Glomerular visceral epithelial cell (primary cell): ENCODE results near the gene RFNG.

Experiments
- DNase-seq: peaks from one replicate; pipeline ENCODE4 v3.0.0-alpha.2; 2016; ENCODE audit errors: extremely low spot score

Gene RFNG

DNA sequence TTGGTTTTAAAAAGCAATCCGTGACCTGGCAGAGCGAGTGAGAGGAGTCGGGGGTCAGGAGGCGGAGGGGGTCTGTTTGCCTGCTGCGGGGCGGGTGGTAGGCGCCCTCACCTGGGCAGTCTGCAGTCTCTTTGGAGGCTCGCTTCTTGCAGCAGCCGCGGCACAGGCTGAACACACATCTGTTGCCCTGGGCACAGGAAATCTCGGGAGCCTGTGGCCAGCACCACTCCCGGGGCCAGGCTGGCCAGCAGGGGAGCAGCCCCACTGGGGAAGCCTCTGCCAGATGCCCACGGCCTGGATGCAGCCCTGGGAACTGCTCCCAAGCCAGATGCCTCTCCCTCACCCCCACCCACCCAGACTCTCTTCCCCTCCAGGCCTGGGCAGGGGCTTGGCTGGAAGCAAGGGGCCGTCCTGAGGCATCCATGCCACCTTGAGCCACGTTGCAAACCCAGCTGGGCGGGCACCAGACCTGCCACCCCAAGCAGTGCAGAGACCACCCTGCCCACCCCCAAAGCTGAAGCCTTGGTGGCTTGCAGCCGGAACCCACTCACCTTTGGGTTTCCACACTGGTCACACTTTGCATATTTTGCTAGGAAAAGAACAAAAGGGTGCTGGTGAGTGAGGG, 6.7 kb upstream of the RFNG start:
- DNase-seq, result no peak

DNA sequence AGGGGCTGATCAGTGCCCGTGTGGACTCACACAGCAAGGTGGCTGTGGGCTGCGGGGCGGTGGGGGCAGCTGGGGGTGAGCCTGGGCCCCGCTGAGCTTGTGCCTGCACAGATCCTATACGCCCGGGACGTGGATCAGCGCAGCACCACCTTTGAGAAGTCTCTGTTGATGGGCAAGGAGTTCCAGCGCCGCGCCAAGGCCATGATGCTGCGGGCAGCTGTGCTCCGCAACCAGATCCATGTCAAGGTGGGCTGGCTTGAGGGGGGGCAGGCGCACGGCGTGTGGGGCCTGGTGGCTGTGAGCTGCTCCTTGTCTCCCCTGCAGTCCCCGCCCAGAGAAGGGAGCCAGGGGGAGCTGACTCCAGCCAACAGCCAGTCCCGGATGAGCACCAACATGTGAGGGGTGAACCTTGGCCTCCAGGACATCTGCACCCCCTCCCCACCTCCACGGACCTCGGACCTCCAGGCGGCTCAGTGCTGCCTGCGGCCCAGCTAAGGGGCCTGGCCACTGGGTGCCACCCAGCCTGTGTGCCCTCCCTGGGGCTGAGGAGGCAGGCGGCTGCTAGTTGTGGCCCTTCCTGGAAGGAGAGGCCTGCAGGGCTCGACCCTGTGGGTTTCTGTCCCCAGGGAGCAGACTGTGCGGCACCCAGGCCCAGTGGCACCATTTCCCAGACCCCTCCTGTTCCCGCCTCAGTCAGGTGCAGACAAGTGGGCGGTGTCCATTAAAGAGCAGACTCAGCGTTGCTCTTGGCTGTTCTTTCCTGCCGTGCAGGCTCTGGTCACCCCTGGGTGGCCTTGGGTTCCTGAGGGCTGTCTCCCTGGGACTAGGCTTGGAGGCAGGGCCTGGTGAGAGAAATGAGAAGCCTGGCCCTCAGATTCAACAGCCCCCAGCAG, 5.4 kb upstream of the RFNG start:
- DNase-seq, result no peak

DNA sequence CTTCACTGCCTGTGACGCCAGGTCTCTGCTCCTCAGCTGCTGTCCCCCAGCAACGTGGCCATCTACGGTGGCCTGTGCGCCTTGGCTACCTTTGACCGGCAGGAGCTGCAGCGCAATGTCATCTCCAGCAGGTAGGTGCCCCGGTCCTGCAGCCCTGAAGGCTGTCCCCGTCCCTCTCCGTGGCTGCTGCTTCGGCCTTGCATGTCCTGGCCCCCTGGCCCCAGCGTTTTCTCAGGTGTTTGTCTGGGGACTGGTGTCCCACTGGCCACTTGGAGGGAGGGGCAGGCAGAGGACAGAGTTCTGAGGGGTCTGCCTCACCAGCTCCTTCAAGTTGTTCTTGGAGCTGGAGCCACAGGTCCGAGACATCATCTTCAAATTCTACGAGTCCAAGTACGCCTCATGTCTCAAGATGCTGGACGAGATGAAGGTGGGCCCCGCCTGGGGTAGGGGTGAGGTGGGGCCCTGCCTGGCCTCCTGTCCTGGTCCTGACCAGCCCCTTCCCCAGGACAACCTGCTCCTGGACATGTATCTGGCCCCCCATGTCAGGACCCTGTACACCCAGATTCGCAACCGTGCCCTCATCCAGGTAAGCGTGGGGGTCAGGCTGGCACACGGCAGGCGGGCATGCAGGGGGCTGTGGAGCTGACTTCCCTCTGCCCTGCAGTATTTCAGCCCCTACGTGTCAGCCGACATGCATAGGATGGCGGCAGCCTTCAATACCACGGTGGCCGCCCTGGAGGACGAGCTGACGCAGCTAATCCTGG, 4.5 kb upstream of the RFNG start:
- no peak for DNase-seq

DNA sequence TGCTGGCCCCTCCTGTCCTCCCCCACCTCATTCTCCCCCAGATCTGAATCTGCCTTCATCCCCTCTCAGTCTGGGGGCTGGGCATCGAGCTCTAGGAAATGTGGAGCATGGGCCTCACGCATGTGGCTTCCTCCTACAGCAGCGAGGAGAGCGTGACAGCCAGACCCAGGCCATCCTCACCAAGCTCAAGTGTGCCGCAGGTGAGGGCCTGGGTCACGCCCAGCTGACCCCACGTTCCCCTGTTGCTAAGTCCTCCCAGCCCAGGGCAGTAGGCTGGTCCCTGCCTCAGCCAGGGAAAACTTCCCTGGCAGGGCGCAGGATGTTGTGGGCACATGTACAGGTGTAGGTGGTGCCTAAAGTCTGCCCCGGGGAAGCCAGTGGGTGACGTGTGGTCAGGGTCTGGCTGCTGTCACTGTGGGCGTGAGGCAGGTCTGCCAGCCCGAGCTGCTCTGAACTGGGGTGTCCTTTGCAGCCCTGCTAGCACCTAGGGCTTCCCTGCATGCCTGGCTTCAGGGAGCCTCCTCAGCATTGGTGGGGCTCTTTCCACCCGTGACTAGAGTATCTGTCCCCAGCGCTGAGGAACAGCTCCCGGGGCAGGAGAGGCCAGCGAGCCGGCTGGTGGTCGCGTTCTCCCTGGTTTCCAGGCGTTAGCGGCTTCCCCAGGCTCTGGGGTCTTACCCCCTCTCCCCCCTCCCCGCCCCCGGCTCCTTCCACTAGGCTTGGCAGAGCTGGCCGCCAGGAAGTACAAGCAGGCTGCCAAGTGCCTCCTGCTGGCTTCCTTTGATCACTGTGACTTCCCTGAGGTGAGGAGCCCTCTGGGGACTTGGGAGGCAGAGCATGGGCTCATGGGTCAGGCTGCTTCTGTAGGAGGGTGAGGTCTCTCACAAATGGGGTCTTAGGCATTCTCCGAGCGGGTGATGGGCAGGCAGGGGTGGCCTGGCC, 3.7 kb upstream of the RFNG start:
- no peak for DNase-seq

DNA sequence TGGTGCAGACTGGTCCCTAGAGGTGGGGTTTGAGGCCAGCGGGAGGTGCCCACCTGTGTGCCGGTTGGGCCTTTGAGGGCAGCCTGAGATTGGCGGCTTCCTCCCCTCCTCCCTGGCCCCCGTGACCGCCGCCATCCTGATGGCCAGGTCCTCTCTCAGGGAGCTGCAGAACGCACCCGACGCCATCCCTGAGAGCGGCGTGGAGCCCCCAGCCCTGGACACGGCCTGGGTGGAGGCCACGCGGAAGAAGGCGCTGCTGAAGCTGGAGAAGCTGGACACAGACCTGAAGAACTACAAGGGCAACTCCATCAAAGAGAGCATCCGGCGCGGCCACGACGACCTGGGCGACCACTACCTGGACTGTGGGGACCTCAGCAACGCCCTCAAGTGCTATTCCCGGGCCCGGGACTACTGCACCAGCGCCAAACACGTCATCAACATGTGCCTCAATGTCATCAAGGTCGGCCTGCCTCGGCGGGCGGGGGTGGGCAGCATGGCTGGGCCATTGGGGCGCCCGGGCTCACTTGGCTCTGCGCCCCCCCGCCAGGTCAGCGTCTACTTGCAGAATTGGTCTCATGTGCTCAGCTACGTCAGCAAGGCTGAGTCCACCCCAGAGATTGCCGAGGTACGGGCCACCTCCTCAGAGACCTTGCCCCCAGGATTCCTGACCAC, 2.9 kb upstream of the RFNG start:
- DNase-seq, result no peak

DNA sequence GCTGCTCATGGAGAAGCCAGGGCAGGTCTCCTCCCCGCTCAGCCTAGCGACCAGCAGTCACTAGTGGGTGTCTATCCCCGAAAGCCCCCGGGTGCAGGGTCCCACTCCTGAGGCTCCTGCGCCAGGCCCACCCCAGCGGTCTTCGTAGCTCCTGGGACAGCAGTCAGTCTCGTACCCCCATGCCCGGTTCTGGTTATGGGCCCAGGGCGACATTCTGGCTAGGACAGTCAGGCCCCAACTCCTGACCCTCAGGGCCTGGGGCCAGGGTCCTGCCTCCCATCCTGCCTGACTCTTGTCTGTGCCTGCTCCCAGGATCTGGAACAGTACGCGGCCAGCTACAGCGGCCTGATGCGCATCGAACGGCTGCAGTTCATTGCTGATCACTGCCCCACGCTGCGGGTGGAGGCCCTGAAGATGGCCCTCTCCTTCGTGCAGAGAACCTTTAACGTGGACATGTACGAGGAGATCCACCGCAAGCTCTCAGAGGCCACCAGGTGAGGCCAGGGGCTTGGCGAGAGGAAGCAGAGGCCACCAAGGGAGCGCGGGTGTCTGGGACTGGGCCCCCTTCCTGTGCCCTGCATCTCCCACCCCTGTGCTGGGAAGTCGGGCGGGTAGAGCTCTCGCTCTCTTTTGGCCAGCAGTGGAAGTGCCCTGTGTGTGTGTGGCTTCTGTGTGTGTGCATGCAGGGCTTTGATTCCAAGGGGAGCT, 2.1 kb upstream of the RFNG start:
- no peak for DNase-seq

DNA sequence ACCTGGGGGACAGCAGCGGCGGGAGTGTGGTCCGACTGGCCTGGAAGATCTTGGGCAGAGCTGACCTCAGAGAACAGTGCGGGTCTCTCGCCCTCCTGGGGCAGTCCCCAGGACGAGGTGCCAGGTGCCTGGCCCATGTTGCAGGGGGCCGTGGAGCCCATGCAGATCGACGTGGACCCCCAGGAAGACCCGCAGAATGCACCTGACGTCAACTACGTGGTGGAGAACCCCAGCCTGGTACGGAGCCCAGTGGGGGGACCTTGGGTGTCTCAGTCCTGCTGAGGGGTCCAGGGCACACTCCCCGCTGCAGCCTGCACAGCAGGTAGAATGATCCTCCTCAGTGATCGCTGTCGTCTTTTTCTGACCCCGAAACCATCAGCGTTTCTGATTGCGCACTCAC, 1.5 kb upstream of the RFNG start:
- no peak for DNase-seq

DNA sequence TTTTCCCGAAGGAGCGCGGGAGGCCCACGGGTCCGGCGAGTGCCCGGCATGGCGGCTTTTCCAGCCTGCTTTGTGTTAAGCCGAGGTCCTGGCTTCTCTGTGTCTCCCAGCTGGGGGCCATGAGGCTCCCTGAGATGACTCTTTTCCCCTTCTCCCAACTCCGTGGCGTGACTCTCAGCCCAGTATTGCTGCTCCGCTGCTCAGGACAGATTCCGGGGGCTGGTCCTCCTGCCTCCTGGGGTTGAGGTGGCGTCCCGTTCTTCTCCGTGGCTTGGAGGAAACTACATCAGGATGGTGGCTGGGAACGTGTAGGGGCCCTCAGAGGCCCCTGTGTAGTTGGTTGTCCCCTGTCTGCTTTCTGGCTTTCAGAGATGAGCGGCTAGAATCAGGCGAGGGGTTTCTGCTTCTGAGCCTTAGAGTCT, 1.0 kb upstream of the RFNG start:
- DNase-seq, result no peak

DNA sequence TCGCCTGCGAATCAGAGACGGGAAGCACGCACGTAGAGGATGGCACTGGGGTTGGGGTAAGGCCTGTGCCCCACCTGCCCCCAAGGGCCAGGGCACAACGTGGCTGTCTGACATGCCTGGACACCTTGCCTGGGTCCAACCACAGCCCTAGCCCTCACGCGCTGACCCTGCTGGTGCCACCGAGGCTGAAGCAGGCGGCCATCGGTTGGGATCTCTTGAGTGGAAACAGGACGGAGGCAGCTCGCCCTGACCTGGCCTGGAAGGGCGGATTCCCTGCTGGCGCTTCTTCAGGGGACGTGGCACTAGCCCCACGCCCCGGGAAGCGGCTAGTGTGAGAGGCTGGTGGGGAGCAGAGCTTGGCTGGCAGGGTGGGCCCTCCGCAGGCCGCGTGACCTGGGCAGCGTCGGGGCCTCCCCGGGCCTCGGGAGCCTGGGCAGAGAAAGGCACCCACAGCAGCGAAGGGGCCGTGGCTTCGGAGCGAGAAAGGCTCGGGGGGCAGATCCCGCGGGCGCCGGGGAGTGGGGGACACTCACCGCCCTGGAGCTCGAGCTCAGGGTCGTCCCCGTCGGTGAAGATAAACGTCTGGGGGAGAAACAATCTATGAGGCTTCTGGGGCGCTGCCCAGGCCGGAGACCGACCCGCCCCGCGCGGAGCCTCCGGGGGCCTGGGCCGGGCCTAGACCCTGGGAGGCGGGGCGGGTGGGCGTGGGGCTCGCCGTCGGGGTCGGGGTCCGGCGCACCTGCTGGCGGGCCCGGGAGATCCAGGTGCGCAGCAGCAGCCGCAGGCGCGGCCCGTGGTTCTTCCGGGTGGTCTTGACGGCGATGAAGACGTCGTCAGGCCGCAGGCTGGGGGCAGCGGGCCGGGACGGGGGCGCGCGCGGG, 610 bp downstream of the RFNG start:
- DNase-seq, result no peak

DNA sequence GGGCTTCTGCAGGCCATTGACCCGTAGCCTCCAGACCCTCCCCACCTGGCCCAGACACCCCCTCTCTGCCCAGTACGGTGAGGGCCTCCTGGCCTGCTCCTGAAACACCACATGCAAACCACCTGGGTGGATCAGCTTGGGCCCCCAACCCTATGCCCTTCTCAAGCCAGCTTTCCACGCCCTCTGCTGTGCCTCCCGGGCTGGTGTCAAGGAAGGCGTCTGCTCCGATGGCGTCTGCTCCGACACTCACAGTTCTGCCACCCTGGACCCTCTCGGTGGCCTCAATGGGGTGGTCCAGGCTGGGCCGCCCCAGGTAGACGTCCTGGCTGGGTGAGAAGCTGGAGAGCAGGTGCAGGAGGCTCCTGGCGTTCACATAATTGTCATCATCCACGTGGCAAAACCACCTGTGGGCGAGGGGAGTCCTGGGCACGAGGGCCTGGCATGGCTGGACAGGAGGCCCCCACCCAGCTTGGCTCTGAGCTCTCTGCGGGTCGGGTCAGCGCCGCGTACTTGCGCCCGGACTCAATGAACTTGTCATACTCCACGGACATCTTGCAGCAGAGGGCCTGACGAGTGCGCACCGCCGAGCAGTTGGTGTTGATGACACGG, 1.4 kb downstream of the RFNG start:
- no peak for DNase-seq

DNA sequence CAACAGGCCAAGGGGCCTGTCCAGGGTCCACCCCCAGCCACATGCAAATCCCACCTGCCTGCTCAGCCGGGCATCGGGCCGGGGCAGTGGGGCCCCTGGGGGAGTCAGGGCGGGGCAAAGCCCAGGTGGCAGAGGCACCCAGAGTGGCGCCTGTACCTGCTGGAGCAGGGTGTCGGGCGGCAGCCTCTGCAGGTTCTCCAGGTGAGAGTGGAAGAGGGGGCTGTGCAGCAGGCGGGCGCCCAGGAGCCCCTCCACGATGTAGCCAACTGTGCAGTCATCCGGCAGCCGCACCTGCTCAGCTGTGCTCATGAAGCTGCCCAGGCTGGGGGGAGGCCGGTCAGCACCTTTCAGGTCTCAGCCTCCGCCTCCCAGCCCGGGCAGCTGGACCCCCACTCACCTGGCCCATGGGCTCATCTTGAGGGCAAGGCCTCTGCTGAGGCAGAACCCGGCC, 2.1 kb downstream of the RFNG start:
- no peak for DNase-seq

DNA sequence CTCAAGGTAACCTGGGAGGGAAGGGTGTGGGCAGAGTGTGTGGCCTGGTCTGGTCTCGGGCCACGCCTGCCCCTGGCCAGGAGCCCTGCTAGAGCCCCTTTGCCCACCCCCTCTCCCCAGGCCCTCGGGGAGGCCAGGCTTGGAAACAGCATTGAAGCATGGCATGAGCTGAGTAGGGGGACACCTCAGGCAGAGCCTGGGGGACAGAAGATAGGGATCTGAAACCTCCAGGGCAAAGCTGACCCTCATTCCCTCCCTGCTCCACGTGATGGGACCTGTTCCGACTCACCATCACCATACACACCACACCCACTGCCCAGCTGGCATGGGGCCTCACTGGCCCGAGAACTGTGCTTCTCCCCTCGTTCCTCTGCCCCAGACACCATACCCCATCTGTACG, 2.5 kb downstream of the RFNG start:
- no peak for DNase-seq

DNA sequence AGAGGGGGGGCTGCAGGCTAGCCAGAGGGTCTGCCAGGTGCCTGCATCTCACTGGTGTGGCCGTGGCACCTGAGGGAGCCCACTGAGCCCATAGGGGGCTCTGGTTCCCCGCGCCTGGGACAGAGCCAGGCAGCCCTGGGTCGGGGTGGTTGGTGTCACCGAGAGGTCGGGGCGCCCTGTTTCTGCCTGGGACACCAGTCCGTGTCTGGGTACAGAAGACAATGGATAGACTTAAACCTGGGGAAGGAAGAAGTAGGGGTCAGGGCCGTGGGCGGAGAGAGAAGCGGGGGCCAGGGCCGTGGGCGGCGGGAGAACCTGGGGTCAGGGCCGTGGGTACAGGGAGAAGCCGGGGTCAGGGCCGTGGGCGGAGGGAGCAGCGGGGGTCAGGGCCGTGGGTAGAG, 3.0 kb downstream of the RFNG start:
- no peak for DNase-seq

DNA sequence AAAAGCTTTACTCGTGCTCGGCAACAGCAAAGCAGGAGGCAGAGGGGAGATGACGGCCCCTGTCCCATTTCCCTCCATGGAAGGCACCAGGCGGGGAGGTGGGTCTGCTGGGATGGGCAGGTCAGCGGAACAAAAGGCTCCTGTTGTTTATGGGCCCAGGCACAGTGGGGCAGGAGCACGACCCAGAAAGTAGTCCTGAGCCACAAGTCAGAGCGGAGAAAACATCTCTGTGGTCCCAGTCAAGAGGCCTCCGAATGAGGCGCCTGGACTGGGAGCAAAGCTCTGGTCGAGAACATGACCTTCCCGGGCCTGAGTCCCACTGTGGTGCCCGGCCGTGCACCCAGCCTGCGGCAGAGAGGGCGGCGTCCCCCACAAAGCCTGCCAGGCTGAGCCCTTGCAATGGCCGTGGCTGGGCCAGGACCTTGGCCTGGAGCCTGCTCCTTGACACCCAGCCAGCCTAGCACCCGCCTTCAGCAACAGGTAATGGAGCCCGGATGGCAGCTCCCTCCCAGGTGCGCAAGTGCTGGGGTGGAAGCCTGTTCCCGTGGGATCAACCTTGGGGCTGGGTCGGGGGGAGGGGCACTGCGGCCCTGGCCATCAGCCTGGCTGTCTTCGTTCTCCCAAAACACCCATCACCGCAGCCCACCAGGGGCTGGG, 3.6 kb downstream of the RFNG start:
- DNase-seq, result no peak

DNA sequence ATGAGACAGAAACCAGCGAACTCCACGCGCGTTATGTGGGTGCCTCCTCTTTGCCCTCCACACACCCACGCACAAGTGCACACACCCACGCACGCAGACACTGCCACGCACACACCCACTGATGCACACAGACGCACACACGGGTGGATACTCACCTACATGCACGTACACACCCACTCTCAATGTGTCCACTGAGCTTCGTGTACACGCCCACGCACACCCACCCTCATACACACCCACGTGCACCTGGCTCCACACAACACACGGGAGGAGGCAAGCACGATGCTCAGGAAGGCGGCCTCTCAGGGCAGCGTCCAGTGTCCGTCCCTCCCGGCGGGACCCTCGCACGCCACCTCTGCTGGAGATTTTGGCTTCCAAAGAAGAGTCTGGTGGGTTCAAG, 4.2 kb downstream of the RFNG start:
- no peak for DNase-seq

DNA sequence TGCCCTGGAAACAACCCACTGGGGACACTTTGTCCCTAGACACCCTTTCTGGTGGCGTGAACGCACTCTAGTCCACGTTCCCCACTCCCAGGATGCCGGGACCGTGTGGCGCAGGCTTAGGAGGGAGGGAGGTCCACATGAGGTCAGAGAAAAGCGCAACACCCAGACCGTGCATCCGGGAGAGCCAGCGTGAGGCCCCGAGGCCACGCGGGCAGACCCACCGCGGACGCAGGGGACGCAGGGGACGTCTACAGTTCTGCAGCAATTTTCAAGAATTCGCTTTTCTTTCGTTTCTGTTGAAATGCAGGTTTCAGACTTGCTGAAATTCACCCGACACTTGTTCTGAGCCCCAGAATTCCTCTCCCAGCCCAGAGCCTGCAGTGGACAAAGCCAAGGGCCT, 4.7 kb downstream of the RFNG start:
- DNase-seq, result no peak

DNA sequence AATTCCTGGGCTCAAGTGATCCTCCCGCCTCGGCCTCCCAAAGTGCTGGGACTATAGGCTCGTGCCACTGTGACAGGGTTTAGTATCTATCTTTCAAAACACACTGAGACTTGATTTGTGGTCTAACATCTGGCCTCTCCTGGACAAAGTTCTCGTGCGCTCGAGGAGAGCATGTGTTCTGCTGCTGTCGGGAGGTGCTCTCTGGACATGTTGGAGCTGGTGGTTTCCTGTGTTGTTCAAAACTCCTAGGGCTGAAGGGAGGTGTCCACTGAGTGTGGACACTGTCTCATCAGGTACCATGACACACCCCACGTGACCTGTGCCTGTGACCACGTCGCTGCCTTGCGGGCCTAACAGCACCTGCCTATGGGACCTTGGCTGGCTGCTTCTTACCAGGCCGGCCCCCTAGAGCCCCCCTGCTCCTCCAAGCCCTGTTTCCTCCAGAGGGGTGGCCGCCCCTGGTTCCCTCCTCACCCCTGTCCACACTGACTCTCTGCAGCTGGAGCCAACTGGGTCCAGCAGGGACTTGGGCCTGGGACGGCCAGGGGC, 5.6 kb downstream of the RFNG start:
- DNase-seq, result no peak

DNA sequence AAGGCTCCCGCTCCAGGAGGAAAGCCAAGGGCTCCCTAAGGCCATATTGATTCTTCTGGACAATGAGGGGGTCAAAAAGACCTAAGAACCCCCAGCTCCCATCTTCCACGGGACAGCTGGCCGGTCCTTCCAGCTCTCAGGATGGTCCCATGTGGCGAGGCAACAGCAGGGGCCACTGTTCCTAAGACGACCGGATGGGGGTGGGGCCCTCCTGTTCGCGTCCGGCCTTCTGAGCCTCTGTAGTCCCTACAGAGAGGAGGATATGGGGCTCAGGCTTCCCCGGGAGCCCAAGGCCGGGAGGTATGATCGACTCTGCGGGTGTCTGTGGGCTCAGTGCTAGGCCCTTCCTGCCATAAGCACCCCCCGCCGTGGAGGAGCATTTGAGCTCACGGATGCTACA, 8.1 kb downstream of the RFNG start:
- DNase-seq, result no peak
